GM21390 (cell line): ENCODE results near the gene MNAT1.

Experiments used
- ATAC-seq: cut with Tn5 transposase; IDR thresholded peaks from one replicate; pipeline ENCODE4 v1.9.1; 2021; ENCODE audit not compliant: unreplicated experiment

Gene MNAT1

DNA sequence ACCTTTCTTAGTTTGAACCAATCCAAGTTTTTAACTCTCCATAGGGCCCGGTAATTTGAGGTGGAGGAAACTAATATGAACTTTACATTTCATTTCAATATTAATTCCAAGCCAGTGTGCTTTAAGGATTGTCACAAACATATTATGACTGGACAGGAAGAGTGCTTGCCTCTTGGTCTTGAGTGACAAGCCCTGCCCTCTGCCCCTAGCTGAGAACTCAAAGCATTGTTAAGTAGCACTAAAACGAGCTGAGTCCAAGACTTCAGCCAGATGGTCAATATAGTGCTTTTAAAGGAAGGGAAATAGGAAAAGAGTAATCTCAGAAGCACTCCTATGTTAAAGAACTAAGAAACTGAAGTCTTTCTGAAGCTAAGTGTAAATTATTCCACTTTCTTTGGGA, 229.2 kb downstream of the MNAT1 start:
- ATAC-seq, result no peak

DNA sequence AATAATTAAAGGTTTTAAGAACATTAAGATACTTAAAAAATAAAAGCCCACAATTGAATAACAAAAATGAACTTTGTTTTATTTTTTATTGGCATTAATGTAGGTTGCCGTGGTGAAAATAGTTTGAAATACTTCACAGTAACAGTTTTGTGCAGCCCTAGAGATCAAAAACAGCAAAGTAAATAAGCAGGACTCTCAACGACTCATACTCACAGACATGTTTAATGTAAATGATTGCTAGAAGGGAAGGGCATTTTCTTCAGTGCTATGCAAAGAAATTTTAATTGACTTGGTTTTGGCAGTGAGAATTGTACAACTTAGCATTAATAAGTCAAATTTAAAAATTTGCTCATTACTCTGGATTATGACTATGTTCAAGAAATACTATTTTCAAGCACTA, 230.3 kb downstream of the MNAT1 start:
- ATAC-seq, result no peak

DNA sequence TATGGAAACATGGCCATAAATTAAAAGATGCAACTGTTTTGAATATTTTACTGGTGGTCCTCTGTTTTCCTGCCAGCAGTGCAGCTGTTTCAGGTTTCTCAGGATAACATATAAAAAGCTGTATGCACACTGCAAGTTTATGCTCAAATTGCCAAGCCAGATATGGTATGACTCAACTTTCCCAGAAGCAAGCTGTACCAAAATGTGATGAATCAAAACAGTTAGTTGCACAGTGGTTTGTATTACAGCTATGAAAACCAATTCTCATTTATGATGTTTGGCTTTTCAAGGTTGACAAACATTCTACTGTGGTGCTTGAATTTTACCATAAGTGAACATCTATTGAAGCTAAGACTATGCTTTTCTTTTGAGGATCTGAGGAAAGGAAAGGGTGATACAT, 230.8 kb downstream of the MNAT1 start:
- no peak for ATAC-seq

DNA sequence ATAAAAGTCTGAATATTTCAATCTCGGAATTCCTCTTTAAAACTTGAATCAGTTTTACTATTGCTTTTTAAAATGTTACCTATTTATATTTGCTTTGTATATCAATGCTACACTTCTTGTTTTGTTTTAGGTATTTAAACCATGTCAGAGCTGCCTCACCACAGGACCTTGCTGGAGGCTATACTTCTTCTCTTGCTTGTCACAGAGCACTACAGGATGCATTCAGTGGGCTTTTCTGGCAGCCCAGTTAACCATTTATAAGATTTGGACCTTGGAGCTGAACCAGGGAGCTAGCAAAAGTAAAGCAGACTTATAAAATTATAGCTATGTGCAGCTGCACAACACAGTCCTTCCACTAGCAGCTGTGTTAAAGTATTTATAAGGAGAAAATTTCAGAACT, 233.5 kb downstream of the MNAT1 start:
- no peak for ATAC-seq

DNA sequence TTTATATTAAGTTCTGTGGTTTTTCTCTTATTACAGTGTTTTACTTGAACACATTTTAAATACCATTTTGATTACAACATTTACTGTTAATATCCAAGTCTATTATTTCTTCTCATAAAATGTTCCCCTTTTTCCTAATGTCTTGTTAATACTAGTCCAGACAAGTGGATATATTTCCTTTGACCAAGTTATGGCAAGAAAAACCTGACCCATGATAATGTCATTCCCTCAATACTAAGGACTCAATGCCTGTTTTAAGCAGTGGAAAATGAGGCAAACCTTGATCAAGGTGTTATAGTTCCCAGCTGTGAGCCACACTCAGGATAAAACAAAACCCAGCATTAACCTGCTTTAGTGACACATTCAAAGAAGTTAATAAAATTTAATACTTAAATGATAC, 234.1 kb downstream of the MNAT1 start:
- no peak for ATAC-seq

DNA sequence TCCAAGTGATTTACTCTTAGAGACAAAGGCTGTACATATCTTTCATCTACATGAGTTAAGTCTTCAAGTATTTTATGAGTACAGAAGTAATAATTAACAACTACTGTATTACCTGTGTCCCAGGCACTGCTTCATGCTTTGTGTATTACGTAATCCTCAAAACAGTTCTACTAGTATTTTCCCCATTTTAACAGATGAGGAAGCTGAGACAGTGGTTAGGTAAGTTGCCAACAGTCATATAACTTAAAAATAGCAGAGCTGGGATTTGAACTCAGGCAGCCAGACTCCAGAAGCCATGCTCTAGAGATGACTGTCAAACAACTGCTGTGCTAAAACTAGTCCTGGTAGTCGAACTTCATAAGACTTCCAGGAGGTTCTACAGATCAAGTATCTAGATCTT, 235.6 kb downstream of the MNAT1 start:
- no peak for ATAC-seq

DNA sequence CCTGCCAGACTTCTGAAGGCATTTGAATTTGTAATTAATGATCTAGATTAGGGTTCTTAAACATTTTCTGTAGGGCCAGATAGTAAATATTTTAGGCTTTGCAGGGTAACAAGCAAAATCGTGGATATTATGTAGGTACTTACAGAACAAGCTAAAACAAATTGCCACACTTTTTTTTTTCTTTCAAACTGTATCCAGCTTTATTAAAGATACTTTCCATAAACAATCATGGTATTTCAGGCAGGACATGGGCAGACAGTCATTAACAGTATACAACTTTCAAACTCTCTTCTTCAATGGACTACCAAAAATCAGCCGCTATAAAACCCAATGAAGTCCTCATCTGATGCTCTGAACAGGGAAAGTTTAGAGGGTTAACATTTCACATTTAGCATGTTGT, 236.7 kb downstream of the MNAT1 start:
- ATAC-seq, result no peak

DNA sequence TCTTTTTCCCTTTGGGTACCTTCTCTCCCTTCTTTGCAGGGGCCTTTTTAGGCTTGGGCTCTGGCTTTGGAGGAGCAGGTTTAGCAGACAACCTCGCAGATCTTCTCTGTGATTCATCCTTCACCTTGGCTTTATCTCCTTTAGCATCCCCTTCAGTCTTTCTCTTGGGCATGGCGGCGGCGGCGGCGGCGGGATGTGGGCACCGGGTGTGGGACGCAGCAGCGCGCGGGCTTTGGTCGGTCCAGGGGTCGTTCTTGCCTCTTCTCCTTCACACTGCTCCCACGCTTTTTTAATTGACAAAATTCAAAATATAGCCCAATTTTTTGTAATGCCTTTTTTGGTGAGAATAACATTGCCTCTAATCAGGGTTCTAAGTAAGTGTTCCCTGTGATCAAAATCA, 237.7 kb downstream of the MNAT1 start:
- no peak for ATAC-seq

DNA sequence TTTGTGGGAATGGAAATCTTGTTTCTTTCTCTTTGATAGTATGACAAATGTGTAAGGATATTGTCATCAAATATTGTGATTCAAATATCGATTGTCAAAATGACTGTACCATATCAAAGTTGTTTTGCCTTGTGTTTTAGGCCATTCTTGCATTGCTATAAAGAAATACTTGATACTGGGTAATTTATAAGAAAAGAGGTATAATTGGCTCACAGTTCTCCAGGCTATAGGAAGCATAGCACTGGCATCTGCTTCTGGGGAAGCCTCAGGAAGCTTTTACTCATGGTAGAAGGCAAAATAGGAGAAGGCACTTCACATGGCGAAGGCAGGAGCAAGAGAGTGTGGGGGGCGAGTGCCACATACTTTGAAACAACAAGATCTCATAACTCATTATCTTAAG, 238.5 kb downstream of the MNAT1 start:
- no peak for ATAC-seq

DNA sequence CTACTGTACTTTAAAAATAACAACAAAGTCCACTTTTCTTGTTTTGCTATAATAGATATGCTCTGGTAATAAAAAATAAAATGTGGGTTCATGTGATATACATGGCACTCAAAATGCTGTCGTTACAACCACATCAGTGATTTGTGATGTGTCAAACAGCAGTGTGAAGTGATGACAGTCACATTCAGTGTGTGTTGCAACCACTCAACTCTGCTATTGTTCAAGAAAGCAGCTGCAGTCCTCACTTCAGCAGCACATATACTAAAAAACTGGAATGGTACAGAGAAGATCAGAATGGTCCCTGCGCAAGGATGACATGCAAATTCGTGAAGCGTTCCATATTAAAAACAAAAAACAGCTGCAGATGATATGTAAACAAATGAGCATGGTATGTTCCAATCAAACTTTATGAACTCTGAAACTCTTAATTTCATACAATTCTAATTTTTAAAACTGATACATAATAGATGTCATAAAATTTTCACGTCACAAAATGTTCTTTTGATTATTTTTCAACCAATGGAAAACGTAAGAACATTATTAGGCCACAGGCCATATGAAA, 239.6 kb downstream of the MNAT1 start:
- no peak for ATAC-seq

DNA sequence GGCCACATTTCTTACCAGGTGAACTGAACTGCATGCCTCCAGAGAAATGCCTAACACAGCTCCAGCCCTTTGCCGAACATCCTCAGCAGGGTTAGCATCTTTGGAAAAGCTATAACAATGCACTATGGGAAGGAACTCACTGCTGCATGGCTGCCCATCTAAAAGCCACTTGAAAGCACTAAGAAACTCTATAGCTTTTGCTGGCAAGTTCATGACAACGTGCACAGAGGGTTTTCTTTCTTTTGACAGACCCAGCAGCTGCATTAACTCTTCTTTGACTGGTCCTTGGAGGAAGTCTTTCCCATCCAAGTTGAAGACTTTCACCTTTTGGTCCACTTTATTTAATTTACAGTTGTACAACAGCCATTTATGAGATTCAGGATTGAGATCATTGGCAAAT, 241.0 kb downstream of the MNAT1 start:
- no peak for ATAC-seq

DNA sequence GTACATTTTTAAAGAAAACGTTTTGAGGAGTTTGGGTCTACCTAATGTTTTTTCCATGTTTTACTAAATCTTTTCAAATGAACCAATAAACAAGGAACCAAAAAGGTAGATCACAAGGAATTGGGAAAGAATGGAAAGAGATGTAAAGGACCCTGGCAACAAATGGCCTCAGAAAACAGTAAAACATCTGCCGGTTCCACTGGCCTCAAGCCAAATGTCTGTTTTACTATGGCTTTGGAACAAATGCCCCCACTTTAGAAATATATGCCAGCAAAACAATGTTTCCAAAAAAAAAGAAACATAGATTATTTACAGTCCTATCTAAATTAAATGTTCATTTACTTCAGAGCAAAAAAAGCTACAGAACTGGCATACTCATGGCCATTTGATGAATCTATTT, 243.3 kb downstream of the MNAT1 start:
- ATAC-seq, result no peak

DNA sequence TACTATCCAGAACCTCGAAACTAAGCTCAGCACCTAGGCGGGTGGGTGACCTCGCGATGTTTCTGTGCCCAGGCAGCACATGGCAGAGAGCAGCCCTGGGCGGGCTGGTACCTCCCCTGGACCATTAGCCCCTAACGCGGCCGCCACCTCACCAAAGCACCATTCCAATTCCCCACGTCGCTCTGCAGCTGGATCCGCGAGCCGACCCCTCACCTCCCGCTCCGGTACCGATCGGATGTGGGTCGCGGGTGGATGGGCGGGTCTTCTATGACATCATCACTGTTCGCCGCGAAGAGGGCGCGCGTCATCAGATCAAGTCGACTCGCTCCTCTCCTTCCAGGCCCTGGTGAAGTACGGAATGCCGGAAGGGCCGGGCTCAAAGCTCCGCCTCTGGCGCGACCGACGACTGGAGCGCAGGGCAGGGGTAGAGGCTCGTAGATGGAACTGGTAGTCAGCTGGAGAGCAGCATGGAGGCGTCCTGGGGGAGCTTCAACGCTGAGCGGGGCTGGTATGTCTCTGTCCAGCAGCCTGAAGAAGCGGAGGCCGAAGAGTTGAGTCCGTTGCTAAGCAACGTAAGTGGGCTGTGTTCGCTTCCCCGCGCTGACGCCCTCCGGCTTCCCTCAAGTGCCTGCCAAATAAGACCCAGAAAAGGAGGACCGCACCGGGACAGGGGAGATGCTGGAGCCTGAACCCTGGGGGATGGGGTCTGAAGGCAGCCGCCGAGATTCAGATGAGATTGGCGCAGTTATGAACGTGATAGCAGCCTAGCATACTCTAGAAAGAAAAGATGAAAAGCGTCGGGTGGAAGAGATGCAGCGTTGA, 246.5 kb downstream of the MNAT1 start, which contains the start of the genes SLC38A6 and TRMT5:
Gene SLC38A6, plus strand, starts transcription at position 435 of the 822 bp plus-strand sequence. Its CDS starts 33 bp downstream, at position 468.
Gene TRMT5, minus strand, starts transcription at position 269 of the 822 bp plus-strand sequence. Its CDS starts 106 bp downstream, at position 163.
- ATAC-seq, result peak; percentile 85

DNA sequence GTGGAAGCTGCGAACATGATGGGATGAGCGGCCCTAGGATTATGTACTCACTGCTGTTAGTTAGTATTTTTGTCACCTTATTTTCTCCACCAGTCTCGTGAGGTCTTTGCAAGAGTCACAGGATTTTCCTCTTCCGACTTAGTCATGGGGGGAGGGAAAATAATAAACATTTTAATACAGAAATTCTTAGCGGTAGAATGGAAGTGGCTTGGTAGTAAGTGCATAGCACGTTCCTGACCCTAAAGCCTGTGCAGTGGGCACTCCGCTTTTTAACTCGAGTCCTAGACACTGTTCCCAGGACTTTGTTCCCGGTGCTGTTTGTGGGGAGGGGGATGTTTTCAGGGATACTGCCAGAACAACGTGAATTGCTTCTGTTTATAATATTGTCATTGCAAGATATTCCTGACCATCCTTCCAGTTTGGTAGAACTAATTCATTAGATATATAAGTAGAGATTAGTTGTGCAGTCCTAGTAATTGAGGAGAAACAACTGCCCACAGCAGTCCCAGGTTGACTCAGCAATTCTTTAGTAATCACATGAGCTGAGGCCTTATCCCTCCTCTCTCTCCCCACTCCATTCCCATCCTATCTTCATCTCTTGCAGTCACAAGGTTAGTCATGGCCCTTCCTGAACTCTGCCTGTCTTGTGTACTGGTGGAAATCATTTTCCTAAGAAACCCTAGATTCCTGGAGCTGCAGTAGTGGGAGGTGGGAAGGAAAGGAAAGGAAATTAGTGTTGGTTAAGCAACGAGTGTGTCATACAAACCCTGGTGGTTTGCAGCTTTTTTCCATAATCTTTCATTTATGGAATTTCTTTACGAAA, 247.3 kb downstream of the MNAT1 start:
- ATAC-seq, result no peak

DNA sequence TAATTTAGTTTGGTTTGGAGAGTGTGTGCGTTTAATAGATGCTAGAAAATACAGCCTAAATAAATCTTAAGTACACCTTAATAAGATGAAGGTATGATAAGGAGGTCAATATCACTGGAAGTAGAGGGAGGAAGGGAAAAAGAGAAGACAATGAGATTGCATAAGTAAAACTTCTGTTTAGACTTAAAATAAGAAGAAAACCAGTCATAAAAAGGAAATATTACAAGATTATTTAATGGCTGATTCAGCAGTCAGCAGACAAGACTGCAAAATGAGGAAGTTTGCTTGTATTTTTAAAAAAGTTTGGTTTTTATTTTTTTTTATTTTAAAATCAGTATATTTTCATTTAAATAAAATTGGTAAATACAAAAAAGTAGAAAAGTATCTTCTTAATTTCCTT, 249.6 kb downstream of the MNAT1 start:
- ATAC-seq, result no peak

DNA sequence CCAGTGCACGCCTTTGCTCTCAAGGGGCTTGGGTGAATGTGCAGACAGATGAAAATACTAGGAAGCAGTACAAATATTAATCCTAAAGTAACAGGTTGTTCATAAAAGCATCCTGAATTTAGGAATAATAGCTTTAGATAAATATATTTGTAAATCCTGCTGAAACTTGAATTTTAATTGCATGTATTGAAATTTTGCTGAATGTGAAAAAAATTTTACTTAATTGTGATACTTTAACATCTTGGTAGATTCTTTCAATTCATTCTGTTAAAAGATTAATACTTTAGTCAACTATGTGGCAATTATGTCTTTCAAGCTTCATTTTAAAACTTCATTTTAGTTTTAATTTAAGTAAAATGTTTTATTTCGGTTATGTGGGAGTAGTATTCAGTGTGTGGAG, 251.9 kb downstream of the MNAT1 start:
- no peak for ATAC-seq

DNA sequence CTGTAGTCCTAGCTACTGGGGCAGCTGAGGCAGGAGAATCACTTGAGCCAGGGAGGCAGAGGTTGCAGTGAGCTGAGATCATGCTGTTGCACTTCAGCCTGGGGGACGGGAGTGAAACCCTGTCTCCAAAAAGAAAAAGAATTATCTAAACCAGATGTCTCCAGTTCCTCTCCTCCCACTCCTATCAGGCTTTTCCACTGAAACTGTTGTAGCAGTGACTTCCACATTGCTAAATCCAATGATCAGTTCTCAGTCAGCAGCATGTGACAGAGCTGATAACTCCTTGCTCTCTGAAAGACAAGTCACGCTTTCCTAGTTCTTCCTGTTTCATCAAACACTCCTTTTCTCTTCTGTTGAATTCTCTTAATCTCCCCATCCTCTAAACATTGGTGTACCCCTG, 255.0 kb downstream of the MNAT1 start:
- no peak for ATAC-seq

DNA sequence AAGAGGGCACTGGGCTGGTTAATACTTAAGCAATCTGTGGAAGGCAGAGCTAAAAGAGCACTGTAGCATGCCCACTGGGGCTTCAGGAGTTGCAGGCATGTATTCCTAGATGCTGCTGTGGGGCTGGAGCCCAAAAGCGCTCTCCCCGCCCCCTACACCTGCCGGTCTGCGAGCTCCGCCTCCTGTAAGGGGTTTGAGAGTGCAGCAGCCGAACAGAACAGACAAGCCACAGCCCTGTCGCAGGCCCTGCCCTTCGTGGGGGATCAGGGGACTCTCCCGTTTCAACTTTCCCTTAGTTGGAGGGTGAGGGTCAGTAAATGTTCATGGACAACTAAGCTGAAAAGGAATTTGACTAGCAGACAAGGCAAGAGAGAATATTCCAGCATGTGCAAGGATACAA, 264.1 kb downstream of the MNAT1 start:
- ATAC-seq, result no peak

DNA sequence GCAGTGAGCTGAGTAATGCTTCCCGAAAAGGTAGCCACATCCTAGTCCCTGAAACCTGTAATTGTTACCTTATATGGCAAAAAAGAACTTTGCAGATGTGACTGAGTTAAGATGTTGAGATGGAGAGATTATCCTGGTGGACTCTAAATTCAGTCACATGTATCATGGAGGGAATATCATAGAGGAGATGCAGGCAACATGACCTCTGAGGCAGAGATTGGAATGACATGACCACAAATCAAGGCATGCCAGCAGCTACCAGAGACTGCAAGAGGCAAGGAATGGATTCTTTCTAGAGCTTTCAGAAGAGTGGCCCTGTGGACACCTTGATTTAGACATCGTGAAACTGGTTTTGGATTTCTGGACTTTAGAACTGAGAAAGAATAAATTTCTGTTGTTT, 265.0 kb downstream of the MNAT1 start:
- no peak for ATAC-seq

DNA sequence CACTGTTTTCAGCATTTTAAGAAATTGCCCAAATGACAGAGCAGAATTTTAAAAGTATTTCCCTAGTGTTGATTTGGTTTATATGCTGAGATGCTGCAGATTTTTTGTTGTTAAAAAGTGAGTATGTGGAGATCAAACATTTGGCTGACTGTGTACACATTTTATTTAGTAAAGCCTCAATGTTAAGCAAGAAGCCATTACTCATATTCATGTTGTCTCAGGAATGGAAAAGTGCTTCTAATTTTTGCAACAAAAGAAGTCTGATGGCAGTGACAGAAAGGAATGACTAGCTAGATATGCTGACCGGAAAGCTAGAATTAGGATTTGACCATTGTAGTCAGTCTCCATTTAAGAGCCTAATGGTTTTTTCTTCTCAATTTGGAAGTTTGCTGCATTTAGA, 269.0 kb downstream of the MNAT1 start:
- no peak for ATAC-seq

DNA sequence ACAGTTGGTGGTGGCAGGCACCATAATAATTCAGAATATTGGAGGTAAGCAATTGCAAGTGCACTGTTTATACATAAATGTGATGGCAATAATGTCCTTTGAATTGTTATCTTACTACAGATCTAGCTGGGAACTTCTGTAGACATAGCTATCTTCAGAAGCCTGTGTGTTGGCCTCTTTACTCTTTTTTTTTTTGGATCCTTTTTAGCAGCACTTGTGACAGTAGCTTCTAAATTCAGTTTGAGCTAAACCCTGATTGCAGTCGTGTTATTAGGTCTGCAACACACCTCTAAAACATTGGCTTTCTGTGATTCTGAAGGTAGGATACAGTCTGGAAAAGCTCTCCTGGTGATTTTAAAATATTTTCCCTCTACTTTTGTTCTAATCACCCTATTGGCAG, 285.0 kb downstream of the MNAT1 start:
- no peak for ATAC-seq
